DOHH2 (cell line): ENCODE data around the gene PAPPA.

Experiments used
- H3F3A ChIP-seq: fragments of 200-600 bp; sonication (generic), shearing (Covaris generic); 2 replicates; pipeline ENCODE4 v1.6.0; 2016; ENCODE audit warnings: antibody characterized with exemption, mild to moderate bottlenecking; ENCODE audit not compliant: control insufficient read depth, insufficient read depth
- H3K27ac ChIP-seq: fragments of 200-600 bp; sonication (generic); 2 replicates; pipeline ENCODE4 v1.5.1; 2014; ENCODE audit warnings: low read depth, mild to moderate bottlenecking, low read length, moderate library complexity
- H3K27me3 ChIP-seq: fragments of 200-600 bp; sonication (generic); 2 replicates; pipeline ENCODE4 v1.6.1; 2014; ENCODE audit warnings: mild to moderate bottlenecking, low read length, mixed read lengths; ENCODE audit not compliant: control insufficient read depth
- H3K36me3 ChIP-seq: fragments of 200-600 bp; sonication (generic); 2 replicates; pipeline ENCODE4 v1.6.1; 2014; ENCODE audit warnings: mild to moderate bottlenecking, low read length, moderate library complexity, mixed read lengths; ENCODE audit not compliant: control insufficient read depth
- H3K4me1 ChIP-seq: fragments of 200-600 bp; sonication (generic); 2 replicates; pipeline ENCODE4 v1.6.1; 2014; ENCODE audit warnings: mild to moderate bottlenecking, low read length, mixed read lengths; ENCODE audit not compliant: control insufficient read depth
- H3K4me2 ChIP-seq: fragments of 200-600 bp; sonication (generic); 2 replicates; pipeline ENCODE4 v1.6.0; 2014; ENCODE audit warnings: mild to moderate bottlenecking, low read length, moderate library complexity
- H3K4me3 ChIP-seq: fragments of 200-600 bp; sonication (generic); 2 replicates; pipeline ENCODE4 v1.5.1; 2014; ENCODE audit warnings: mild to moderate bottlenecking, low read length, mixed read lengths
- H3K79me2 ChIP-seq: fragments of 200-600 bp; sonication (generic); 2 replicates; pipeline ENCODE4 v1.6.1; 2014; ENCODE audit warnings: mild to moderate bottlenecking, low read length, mixed read lengths; ENCODE audit not compliant: control insufficient read depth
- H3K9me2 ChIP-seq: fragments of 200-600 bp; sonication (generic); replicated peaks from 2 replicates; pipeline ENCODE4 v1.6.1; 2014; ENCODE audit warnings: mild to moderate bottlenecking, low read length, mixed read lengths; ENCODE audit not compliant: control insufficient read depth
- H3K9me3 ChIP-seq: fragments of 200-600 bp; sonication (generic); 2 replicates; pipeline ENCODE4 v1.6.1; 2014; ENCODE audit warnings: antibody characterized with exemption, low read length, mixed read lengths; ENCODE audit not compliant: control insufficient read depth, insufficient read depth
- H4K20me1 ChIP-seq: fragments of 200-600 bp; sonication (generic); 2 replicates; pipeline ENCODE4 v1.6.0; 2014; ENCODE audit warnings: low read depth, mild to moderate bottlenecking, antibody characterized with exemption, low read length, moderate library complexity; ENCODE audit not compliant: control insufficient read depth, insufficient read depth
- CTCF ChIP-seq: fragments of 200-600 bp; sonication (generic); IDR thresholded peaks from one replicate; pipeline ENCODE4 v1.5.1; 2014; ENCODE audit warnings: antibody characterized with exemption, mild to moderate bottlenecking, low read depth, low read length; ENCODE audit not compliant: poor library complexity, severe bottlenecking
- EZH2phosphoT487 ChIP-seq: fragments of 200-600 bp; sonication (generic); IDR thresholded peaks from 2 replicates; pipeline ENCODE4 v1.6.1; 2017; ENCODE audit warnings: borderline replicate concordance, mild to moderate bottlenecking, antibody characterized with exemption, low read length, moderate library complexity, mixed read lengths

The PAPPA gene

GRCh38 chr9:116389541-116390302 is 236.1 kb downstream of the PAPPA start:
- no peaks in the 10 kb centered on the region for H3K27me3 ChIP-seq
- no peaks in the 10 kb centered on the region for H3K36me3 ChIP-seq
- H4K20me1 ChIP-seq: no peaks in the 10 kb centered on the region
- H3K4me1 ChIP-seq: peaks cover 10% of the 10 kb centered on the region
- H3K79me2 ChIP-seq: no peaks in the 10 kb centered on the region
- no peak overlapping the region for H3K4me2 ChIP-seq
- H3K27ac ChIP-seq: no peak overlapping the region
- TF ChIP-seq CTCF (no peak), EZH2phosphoT487 (no peak)
- no peaks in the 10 kb centered on the region for H3F3A ChIP-seq
- H3K9me2 ChIP-seq: no peaks in the 10 kb centered on the region; the same call in 1 of the 2 replicates
- H3K9me3 ChIP-seq: no peaks in the 10 kb centered on the region
- H3K4me3 ChIP-seq: no peak overlapping the region

GRCh38 chr9:116390303-116391228 is 237.0 kb downstream of the PAPPA start:
- H3K27ac ChIP-seq: no peak overlapping the region
- H3K9me3 ChIP-seq: no peaks in the 10 kb centered on the region
- no peaks in the 10 kb centered on the region for H3K36me3 ChIP-seq
- no peaks in the 10 kb centered on the region for H3K27me3 ChIP-seq
- H3K9me2 ChIP-seq: no peaks in the 10 kb centered on the region; the same call in 1 of the 2 replicates
- no peak for TF ChIP-seq CTCF
- no peak for TF ChIP-seq EZH2phosphoT487
- H3K79me2 ChIP-seq: no peaks in the 10 kb centered on the region
- H3K4me3 ChIP-seq: no peak overlapping the region
- no peaks in the 10 kb centered on the region for H3F3A ChIP-seq
- H3K4me1 ChIP-seq: peaks cover 18% of the 10 kb centered on the region
- H4K20me1 ChIP-seq: no peaks in the 10 kb centered on the region
- H3K4me2 ChIP-seq: no peak overlapping the region

DNA sequence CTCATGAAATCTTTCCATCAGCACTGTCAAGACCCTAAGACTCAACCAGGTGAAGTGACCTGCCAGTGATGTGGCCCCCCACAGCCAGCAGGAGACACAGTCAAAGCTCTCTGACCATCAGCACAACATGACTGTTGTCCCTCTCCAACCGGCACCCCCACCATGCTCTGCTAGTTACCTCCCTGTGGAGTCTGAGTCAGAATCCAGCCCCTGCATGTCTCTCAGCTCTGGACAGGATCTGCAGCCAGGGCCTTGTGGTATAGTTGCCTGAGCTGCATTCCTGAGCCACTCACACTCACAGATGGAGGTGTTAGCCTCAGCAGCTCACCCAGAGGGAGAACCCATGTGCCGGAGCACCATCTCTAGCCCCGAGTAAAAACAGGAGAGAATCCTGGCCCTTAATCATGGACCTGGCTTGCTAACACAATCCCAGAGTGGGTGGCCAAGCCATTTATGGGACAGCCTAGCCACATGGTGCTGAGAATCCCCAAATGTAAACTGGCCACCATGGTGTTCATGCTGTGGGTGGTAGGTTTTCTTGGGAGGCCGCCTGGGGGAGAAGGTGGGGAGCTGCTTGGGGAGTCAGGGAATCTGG is 237.8 kb downstream of the PAPPA start:
- no peak overlapping the region for H3K4me3 ChIP-seq
- no peak overlapping the region for H3K27ac ChIP-seq
- H3K27me3 ChIP-seq: no peaks in the 10 kb centered on the region
- no peaks in the 10 kb centered on the region for H3F3A ChIP-seq
- H3K36me3 ChIP-seq: no peaks in the 10 kb centered on the region
- no peaks in the 10 kb centered on the region; the same call in 1 of the 2 replicates for H3K9me2 ChIP-seq
- no peaks in the 10 kb centered on the region for H4K20me1 ChIP-seq
- TF ChIP-seq EZH2phosphoT487 (no peak), CTCF (no peak)
- H3K9me3 ChIP-seq: no peaks in the 10 kb centered on the region
- H3K79me2 ChIP-seq: no peaks in the 10 kb centered on the region
- peaks cover 22% of the 10 kb centered on the region for H3K4me1 ChIP-seq
- H3K4me2 ChIP-seq: no peak overlapping the region
